RWPE1 (cell line): ENCODE measurements around the gene MYOG.

Experiments used
- CTCF ChIA-PET: fragments of 350-600 bp; sonication (Branson Sonifier 250); formaldehyde crosslinking; extraction: SDS; loops from one replicate; lab custom pipeline; 2021; lab: Yijun Ruan, JAX
- POLR2A ChIA-PET: fragments of 400-600 bp; formaldehyde crosslinking; extraction: SDS; loops from one replicate; lab custom pipeline; 2020; ENCODE audit warnings: antibody characterized with exemption; ENCODE audit not compliant: low non-redundant PET; lab: Yijun Ruan, JAX
- DNase-seq: peaks from one replicate; pipeline ENCODE4 v3.0.0; 2012; ENCODE audit warnings: low spot score
- H3K27ac ChIP-seq: fragments of 450-650 bp; 2 replicates; pipeline ENCODE4 v1.5.1; 2017
- TF ChIP-seq, protein P1 (sequence below): fragments of 450-650 bp; conservative IDR thresholded peaks from 2 replicates; pipeline ENCODE4 v1.5.1; 2017; ENCODE audit warnings: low read depth, mild to moderate bottlenecking

The MYOG gene

DNA sequence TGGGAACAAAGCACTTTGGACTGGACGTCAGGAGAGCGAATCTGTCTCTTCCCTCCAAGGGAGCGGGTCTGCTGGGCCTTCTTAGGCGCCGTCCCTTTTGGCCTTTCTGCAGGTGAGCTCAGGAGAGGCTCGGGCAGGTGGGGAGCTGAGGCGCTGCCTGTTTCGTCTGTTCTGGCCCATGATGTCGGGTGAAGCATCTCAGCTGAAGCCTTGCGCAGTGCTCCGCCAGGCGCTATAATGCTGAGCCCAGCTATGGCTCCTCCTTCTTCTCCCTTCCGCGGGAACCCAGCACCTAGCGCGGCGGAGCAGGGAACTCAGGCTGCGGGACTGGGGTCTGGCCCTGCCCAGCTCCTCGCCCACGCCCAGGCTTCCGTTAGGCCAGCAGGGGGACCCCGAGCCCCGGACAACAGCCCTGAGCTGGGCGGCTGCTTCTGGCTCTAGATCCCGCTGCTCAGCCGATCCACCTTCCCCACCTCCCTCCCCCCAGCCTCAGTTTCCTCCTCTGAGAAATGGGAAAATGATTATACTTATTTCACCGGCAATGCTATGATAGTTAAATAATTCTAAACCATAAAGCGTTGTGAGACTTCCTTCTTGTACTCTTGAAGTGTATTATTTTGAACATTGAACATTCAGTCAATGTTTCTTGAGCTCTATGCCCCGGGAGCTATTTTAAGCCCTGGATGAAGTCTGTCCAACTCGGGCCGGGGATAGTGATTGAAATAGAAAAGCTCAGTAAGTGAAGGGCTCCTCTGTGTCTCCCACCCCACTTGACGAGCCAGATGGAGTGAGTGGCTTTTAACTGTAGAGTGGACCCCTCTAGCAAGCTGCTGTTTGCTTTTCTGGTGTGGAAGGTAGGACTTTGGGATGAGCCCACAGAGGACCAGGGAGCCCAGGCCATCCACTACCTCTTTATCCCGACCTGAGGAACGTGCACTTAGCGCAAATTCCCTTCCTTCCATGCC is 32.1 kb upstream of the MYOG start:
- TF ChIP-seq, protein P1, sequence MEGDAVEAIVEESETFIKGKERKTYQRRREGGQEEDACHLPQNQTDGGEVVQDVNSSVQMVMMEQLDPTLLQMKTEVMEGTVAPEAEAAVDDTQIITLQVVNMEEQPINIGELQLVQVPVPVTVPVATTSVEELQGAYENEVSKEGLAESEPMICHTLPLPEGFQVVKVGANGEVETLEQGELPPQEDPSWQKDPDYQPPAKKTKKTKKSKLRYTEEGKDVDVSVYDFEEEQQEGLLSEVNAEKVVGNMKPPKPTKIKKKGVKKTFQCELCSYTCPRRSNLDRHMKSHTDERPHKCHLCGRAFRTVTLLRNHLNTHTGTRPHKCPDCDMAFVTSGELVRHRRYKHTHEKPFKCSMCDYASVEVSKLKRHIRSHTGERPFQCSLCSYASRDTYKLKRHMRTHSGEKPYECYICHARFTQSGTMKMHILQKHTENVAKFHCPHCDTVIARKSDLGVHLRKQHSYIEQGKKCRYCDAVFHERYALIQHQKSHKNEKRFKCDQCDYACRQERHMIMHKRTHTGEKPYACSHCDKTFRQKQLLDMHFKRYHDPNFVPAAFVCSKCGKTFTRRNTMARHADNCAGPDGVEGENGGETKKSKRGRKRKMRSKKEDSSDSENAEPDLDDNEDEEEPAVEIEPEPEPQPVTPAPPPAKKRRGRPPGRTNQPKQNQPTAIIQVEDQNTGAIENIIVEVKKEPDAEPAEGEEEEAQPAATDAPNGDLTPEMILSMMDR = peak; percentile 60
- CTCF ChIA-PET = interaction anchor here (0.6 to 3.5 kb wide), 27 partner anchors 8 to 323 kb away, joined by 3 to 49 read pairs (median 4); partner anchors contain the start of genes ADORA1 and MYBPH
- POLR2A ChIA-PET = interaction anchor here (0.6 kb wide), 1 partner anchor 9 kb away, joined by 7 read pairs; no protein-coding TSS in a partner anchor
- DNase-seq = peak; percentile 83
- no peak overlapping the region for H3K27ac ChIP-seq

DNA sequence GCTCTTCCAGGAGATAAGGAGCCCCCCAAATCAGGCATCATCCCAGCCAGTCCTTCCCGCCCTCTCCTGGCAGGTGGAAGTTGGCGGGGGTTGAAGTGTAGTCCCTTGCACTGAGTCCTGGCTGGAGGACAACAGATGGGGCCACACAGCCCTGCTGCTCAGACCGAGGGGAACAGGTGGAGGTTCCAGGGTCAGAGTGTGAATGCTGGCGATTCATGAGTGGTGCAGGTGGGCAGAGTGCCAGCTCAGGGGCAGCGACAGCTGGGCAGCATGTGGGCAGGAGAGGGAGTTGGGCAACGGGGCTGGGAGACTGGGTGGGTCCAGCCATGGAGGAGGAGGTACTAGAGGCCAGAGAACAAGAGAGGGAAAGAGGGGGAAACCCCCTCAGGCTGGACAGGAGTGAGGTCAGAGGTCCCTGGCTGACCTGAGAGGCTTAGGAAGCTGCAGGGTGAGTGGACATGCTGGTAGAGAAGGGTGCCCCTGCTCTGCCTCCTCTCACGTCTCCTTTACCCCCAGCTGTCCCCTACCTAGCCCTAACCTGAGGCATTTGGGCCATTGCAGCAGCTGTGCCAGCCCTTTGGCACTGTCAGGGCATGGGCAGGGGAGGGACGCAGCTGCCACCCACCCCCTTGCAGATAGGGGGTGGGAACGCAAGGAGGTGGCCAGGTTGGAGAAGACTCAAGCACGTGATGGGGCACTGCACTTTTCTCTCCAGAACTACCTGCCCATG is 30.4 kb upstream of the MYOG start:
- TF ChIP-seq, protein P1 = no peak
- no peak overlapping the region for H3K27ac ChIP-seq
- DNase-seq = no peak
- CTCF ChIA-PET = interaction anchor here (1.0 to 3.5 kb wide), 5 partner anchors 13 to 100 kb away, joined by 3 to 49 read pairs (median 30); no protein-coding TSS in a partner anchor
- POLR2A ChIA-PET = no interaction called here

DNA sequence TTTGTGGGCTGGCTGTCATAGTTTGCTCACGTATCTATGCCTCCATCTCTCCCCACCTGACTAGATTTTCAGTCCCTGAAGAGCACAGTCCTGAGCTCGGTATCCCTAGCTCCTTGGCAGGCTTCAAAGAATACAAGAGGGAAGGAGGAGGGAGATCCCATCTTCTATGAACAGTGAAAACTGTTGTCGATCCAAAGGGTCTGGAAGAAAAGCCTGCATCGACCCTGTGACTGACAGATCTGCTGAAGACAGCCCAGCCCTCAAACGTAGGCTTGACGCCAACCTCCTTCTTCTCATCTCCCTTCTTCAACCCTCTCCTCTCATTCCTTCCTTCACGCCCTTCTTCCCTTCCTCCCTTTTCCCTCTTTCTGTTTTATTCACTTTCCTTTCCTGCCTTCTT is 28.4 kb upstream of the MYOG start:
- ChIA-PET CTCF (interaction anchor here (0.6 kb wide), 1 partner anchor 50 kb away, joined by 4 read pairs; no protein-coding TSS in a partner anchor), POLR2A (no interaction called here)
- no peak for DNase-seq
- H3K27ac ChIP-seq = no peak overlapping the region
- TF ChIP-seq, protein P1 = no peak

DNA sequence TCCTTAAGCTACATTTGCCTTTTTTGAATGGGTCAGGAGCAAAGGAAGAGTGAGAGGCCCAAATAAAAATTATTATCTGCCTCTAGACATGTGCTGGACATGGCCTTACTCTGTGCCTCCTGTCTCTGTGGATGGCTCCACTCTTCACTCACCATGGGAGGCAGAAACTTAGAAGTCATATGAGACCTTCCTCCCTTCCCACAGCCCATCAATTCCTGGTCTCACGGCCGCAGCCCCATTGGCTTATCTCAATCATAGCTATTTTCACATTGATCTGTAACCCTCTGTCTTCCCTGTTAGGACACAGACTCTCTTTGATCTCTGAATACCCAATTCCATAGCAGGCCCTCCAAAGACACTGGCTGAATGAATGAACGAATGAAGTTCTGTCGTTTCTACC is 27.5 kb upstream of the MYOG start:
- ChIA-PET POLR2A (no interaction called here), CTCF (interaction anchor here (1.4 kb wide), 1 partner anchor 103 kb away, joined by 10 read pairs; no protein-coding TSS in a partner anchor)
- no peak overlapping the region for H3K27ac ChIP-seq
- DNase-seq = no peak
- TF ChIP-seq, protein P1 = no peak

DNA sequence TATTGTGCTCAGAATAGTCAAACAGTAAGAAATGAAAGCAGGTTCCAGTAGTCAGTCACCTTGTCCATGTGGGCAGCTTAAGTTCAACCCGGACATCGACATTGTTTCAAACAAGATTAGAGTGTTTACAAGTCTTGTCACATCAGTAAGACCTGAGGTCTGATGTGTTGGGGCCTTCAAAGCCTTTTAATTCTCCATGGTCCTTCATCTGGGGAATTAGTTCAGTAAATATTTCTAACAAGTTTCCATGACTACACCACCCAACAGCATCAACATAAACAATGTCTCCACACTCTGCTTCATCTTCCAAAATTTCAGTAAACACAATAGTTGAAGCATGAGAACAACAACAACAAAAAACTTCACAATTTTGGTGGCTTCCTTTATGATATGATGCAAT is 26.7 kb upstream of the MYOG start:
- no peak for DNase-seq
- ChIA-PET POLR2A (no interaction called here), CTCF (interaction anchor here (0.7 to 1.4 kb wide), 2 partner anchors 20 to 103 kb away, joined by 3 to 10 read pairs; no protein-coding TSS in a partner anchor)
- no peak overlapping the region for H3K27ac ChIP-seq
- TF ChIP-seq, protein P1 = no peak
